ENCODE data around the gene FBXO41. TPM values are rescaled to one million over a fixed set of nuclear protein-coding genes. Genes with fewer than 3 reads are reported as not detected.

FBXO41 gene
- total RNA-seq, 2 donors from 2014 or later = 3.5 to 6.1 TPM

DNA sequence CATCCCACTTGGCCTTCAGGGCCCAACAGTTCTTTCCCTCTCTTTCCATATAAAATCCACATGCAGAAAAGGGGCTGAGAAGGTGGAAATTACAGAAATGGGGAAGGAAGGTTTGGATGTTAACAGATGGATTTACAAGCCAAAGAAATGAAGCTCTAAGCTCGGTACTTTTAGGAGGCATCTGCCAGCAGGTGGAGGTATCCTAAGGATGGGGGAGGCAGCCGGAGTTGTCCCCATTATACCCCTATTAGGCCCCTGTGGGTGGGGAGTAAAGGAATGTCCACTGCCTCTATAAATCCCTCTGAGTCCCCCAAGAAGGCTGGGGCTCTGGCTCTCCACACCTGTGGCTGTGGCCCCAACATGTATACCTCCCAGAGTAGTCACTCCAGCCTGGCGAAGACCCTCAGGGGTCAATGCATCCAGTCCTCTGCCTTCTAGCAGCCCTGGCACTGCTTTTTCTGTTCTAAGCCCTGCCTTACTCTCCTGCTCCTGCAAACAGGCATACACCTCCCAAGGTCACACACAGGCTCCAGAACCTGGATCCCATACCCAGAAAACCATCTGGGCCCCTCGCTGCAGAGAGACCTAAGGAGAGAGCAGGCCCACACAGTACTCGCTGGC lies 1.2 kb downstream of the FBXO41 start:
- peak overlapping the region; percentile 86 for H3K4me3 ChIP-seq
- ATAC-seq (ENCODE audit: insufficient number of reproducible peaks, low FRiP score, low read depth) (no peak), DNase-seq (ENCODE audit: low spot score) (no peak)
- no peaks in the 10 kb centered on the region for H3K27me3 ChIP-seq (replicated peaks; ENCODE audit: insufficient read depth)
- no peak overlapping the region for H3K27ac ChIP-seq
- TF ChIP-seq CTCF (IDR thresholded peaks at IDR 0.05) = no peak
- H3K36me3 ChIP-seq = no peaks in the 10 kb centered on the region
- peaks cover 0 to 15% of the 10 kb centered on the region in 2 donors for H3K4me1 ChIP-seq (ENCODE audit: control insufficient read depth in 1 of 2, low read depth in 2 of 2)
- no peaks in the 10 kb centered on the region for H3K9me3 ChIP-seq

GRCh38 chr2:73281244-73281643 lies 3.0 kb downstream of the FBXO41 start:
- no peaks in the 10 kb centered on the region for H3K9me3 ChIP-seq
- H3K4me3 ChIP-seq = no peak overlapping the region
- no peak for DNase-seq (ENCODE audit: low spot score)
- peaks cover 0 to 15% of the 10 kb centered on the region in 2 donors for H3K4me1 ChIP-seq (ENCODE audit: control insufficient read depth in 1 of 2, low read depth in 2 of 2)
- no peak for TF ChIP-seq CTCF (IDR thresholded peaks at IDR 0.05)
- no peak for ATAC-seq (ENCODE audit: insufficient number of reproducible peaks, low FRiP score, low read depth)
- H3K27ac ChIP-seq = no peak overlapping the region
- no peaks in the 10 kb centered on the region for H3K36me3 ChIP-seq
- H3K27me3 ChIP-seq (replicated peaks; ENCODE audit: insufficient read depth) = no peaks in the 10 kb centered on the region

DNA sequence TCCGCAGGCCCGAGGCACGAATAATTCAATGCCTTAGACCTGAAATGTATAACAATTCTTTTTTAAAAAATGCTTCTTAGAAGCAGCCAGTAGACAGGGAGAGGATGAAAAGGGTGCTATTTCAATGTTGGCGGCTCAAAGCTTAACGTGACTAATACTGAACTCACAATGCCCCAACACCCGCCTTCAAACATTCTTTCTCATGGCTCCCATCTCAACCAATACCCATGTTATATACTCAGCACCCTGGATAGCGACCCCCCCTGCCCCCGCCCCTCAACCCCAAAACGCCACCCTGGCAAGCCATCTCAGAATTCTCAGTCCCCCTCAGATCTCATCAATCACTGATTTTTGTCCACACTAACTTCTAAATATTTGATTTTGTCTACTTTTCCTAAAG lies 4.4 kb downstream of the FBXO41 start:
- H3K4me3 ChIP-seq = no peak overlapping the region
- H3K4me1 ChIP-seq (ENCODE audit: control insufficient read depth in 1 of 2, low read depth in 2 of 2) = peaks cover 0 to 11% of the 10 kb centered on the region in 2 donors
- H3K27me3 ChIP-seq (replicated peaks; ENCODE audit: insufficient read depth) = no peaks in the 10 kb centered on the region
- no peak for TF ChIP-seq CTCF (IDR thresholded peaks at IDR 0.05)
- no peak overlapping the region for H3K27ac ChIP-seq
- H3K9me3 ChIP-seq = no peaks in the 10 kb centered on the region
- DNase-seq (ENCODE audit: low spot score) (no peak), ATAC-seq (ENCODE audit: insufficient number of reproducible peaks, low FRiP score, low read depth) (no peak)
- H3K36me3 ChIP-seq = no peaks in the 10 kb centered on the region

DNA sequence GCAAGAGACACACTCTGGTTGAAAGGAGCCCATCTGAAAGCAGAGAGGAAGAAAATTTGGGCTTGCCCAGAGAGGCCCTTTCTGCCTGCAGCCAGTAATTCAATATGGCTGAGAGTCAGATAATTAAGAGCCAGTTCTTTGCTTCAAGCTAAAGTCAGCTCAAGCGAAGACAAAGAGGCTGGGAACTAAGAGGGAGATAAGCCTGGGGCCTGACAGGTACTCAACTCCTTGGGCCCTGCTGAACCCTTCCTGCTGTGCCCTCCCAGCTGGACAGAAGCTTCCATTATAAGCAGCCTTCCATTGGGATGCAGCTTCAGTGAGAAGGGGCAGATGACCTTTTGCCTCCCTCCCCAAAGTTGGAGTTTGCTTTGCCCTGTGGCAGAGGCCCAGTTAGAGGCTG lies 12.0 kb downstream of the FBXO41 start:
- Histone ChIP-seq H3K9me3 (no peaks in the 10 kb centered on the region), H3K4me1 (ENCODE audit: control insufficient read depth in 1 of 2, low read depth in 2 of 2) (peaks cover 4 to 6% of the 10 kb centered on the region in 2 donors), H3K4me3 (no peak overlapping the region), H3K27ac (no peak overlapping the region), H3K36me3 (no peaks in the 10 kb centered on the region), H3K27me3 (replicated peaks; ENCODE audit: insufficient read depth) (no peaks in the 10 kb centered on the region)
- no peak for ATAC-seq (ENCODE audit: insufficient number of reproducible peaks, low FRiP score, low read depth)
- DNase-seq (ENCODE audit: low spot score) = no peak
- no peak for TF ChIP-seq CTCF (IDR thresholded peaks at IDR 0.05)

DNA sequence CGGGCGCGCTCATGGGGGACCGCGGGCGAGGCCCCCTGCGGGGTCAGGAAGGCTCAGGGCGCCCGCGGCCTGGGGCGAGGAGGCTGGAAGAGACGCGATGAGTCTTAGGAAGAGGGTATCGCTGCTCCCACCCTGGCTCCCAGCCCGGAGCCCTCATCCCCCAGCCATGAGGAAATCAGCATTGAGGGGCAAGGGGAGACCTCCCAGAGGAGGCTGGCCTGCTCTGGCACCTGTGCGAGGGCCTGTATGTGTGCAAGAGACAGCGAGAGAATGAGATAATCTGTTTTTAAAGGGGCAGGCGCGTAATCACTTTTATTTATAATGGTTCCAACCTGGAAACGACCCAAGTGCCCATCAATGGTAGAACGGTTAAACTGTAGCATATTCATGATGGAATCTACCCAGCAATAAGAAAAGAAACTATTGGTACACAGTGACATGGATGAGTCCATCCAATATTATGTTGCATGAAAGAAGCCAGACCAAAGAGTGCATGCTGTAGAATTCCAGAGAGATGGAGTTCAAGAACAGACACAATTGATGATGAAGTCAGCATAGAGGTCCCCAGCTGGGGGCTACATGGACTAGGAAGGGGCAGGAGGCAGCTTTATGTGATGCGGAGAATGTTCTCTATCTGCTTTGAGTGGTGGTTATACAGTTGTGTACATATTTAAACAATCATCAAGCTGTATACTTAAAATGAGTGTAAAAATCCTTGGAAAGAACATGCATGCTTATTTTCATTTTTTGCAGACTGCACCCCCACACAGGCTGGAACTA lies 14.4 kb downstream of the FBXO41 start:
- Histone ChIP-seq H3K36me3 (no peaks in the 10 kb centered on the region), H3K4me3 (no peak overlapping the region), H3K27me3 (replicated peaks; ENCODE audit: insufficient read depth) (no peaks in the 10 kb centered on the region), H3K27ac (no peak overlapping the region), H3K9me3 (no peaks in the 10 kb centered on the region), H3K4me1 (ENCODE audit: control insufficient read depth in 1 of 2, low read depth in 2 of 2) (peaks cover 4 to 6% of the 10 kb centered on the region in 2 donors)
- DNase-seq (ENCODE audit: low spot score) (no peak), ATAC-seq (ENCODE audit: insufficient number of reproducible peaks, low FRiP score, low read depth) (no peak)
- no peak for TF ChIP-seq CTCF (IDR thresholded peaks at IDR 0.05)
